ENCODE measurements around the gene C9orf85. TPM values are rescaled to one million over a fixed set of nuclear protein-coding genes. Genes with fewer than 3 reads are reported as not detected.

The C9orf85 gene
- total and polyA plus RNA-seq, 2 of the 4 experiments (the other 2 are of a cell fraction) = 4.3 to 8.4 TPM

- no peak for TF ChIP-seq RCOR1 (IDR thresholded peaks at IDR 0.05; ENCODE audit: insufficient replicate concordance, low read length)
These were observed 32.8 kb upstream of the C9orf85 start (continued) for GRCh38 chr9:71878327-71879274.

- Histone ChIP-seq H3K4me1 (ENCODE audit: control insufficient read depth, insufficient read depth, low read length) (no peaks in the 10 kb centered on the region), H3K4me2 (ENCODE audit: low read depth, low read length) (no peak overlapping the region), H3K4ac (ENCODE audit: low read depth, low read length) (no peak overlapping the region), H2BK120ac (ENCODE audit: low read depth, low read length) (no peak overlapping the region), H2BK15ac (ENCODE audit: low read depth, low read length) (no peak overlapping the region), H3K56ac (ENCODE audit: extremely low read depth, insufficient read depth, low read length) (no peak overlapping the region), H3K27ac (ENCODE audit: insufficient read depth, low read length) (no peak overlapping the region), H3K9me3 (ENCODE audit: control insufficient read depth, insufficient read depth, low read length) (peaks cover 8% of the 10 kb centered on the region), H3K14ac (replicated peaks; ENCODE audit: low read depth, low read length) (no peak overlapping the region), H3K36me3 (ENCODE audit: control insufficient read depth, insufficient read depth, low read length) (0 out of 2 replicates have a peak, but pooled peaks cover under 1% of the 10 kb centered on the region), H2AK5ac (ENCODE audit: low read depth, low read length) (no peak overlapping the region), H3K27me3 (ENCODE audit: control insufficient read depth, insufficient read depth, low read length) (no peaks in the 10 kb centered on the region), H2AFZ (replicated peaks; ENCODE audit: low read length, poor library complexity) (no peak overlapping the region), H3K4me3 (ENCODE audit: insufficient read depth, low read depth, low read length) (no peak overlapping the region), H4K8ac (ENCODE audit: low read depth in 2 of 2, low read length in 2 of 2) (no peak overlapping the region), H3K23ac (ENCODE audit: low read depth, low read length) (no peak overlapping the region), H3K9me1 (ENCODE audit: insufficient read depth, low read length) (no peaks in the 10 kb centered on the region; the same call in 1 of the 2 replicates), H2BK20ac (ENCODE audit: low read depth, low read length) (no peak overlapping the region), H2AK9ac (replicated peaks; ENCODE audit: low read depth, low read length, poor library complexity) (no peak overlapping the region), H2BK5ac (ENCODE audit: low read depth, low read length, poor library complexity, severe bottlenecking) (no peak overlapping the region), H3K79me1 (ENCODE audit: low read depth in 1 of 2, low read length in 2 of 2) (peaks cover 13 to 16% of the 10 kb centered on the region in 2 experiments; a peak in 2 of 4 replicates), H3K18ac (ENCODE audit: low read depth, low read length) (no peak overlapping the region), H4K20me1 (ENCODE audit: insufficient read depth, low read length) (peaks cover 3% of the 10 kb centered on the region; the same call in 1 of the 2 replicates), H3K9ac (ENCODE audit: low read depth, low read length) (no peak overlapping the region), H4K91ac (ENCODE audit: insufficient read depth, low read depth, low read length) (no peak overlapping the region), H4K5ac (ENCODE audit: low read depth, low read length) (no peak overlapping the region)
- ATAC-seq (ENCODE audit: low read depth) (no peak), DNase-seq (no peak)
- POLR2A ChIA-PET (ENCODE audit: unreplicated experiment) = no interaction called here
- in situ Hi-C loops (cut with MboI; ENCODE audit: low sequenced_read_pairs) = no loop called here
- intact Hi-C loops (cut with micrococcal nuclease) = no loop called here
- no TSS peak for BruUV-seq (replicated peaks)
- no peak for TF ChIP-seq FOS (IDR thresholded peaks at IDR 0.05; ENCODE audit: low read depth, low read length)
- no peak for TF ChIP-seq MXI1 (IDR thresholded peaks at IDR 0.05; ENCODE audit: borderline replicate concordance, low read depth, low read length)
- no peak for TF ChIP-seq MAFK (IDR thresholded peaks at IDR 0.05; ENCODE audit: low read depth, low read length)
- no peak for TF ChIP-seq MAZ (IDR thresholded peaks at IDR 0.05; ENCODE audit: borderline replicate concordance, low read depth, low read length)
- TF ChIP-seq CHD1 (IDR thresholded peaks at IDR 0.05; ENCODE audit: low read depth, low read length) = no peak
- no peak for TF ChIP-seq SMC3 (IDR thresholded peaks at IDR 0.05; ENCODE audit: low read depth, low read length)
- no peak for TF ChIP-seq CTCF (conservative IDR thresholded peaks at IDR 0.05; ENCODE audit: low read depth, low read length)
- TF ChIP-seq RCOR1 (IDR thresholded peaks at IDR 0.05; ENCODE audit: insufficient replicate concordance, low read length) = no peak
- dilution Hi-C loops (cut with HindIII; ENCODE audit: low sequenced_read_pairs, unreplicated experiment) = no loop called here
- no CpG with 5 or more reads among the region's 2 CpGs for WGBS, 2 experiments (ENCODE audit: extremely low coverage in 2 of 2, insufficient read length in 1 of 2)
- CTCF ChIA-PET = no interaction called here
These were observed 31.7 kb upstream of the C9orf85 start for GRCh38 chr9:71879644-71880174.
